MM.1S (cell line): ENCODE measurements around the gene NAALADL1.

Source experiments
- EZH2 ChIP-seq: fragments of 300-600 bp; sonication (generic); optimal IDR thresholded peaks from 2 replicates; pipeline ENCODE3; 2017; ENCODE audit warnings: low read depth, mild to moderate bottlenecking, antibody characterized with exemption, low read length, mixed read lengths
- TF ChIP-seq, protein P1 (sequence below): fragments of 300-600 bp; sonication (generic); IDR thresholded peaks from 2 replicates; pipeline ENCODE4 v1.5.1; 2016; ENCODE audit warnings: antibody characterized with exemption, low read length, mixed read lengths

DNA sequence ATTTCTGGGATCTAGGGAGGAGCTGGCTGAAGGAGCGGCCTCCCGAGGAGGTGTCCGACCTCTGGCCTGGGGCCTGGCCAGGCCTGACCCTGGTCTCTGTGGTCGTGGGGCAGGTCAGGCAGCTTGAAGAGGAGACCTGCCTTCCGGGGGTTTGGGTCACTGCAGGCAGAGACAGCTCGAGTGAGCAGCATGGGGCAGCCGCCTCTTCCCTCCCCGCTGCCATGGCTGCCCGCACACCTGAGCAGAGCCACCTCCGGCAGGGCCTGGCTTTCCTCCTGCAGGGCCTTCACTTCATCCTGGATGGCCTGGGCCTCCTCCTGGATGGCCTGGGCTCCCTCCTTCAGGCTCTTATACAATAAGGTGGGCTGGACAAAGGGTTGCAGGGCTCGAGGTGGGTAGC is 8.0 kb upstream of the NAALADL1 start:
- TF ChIP-seq, protein P1, sequence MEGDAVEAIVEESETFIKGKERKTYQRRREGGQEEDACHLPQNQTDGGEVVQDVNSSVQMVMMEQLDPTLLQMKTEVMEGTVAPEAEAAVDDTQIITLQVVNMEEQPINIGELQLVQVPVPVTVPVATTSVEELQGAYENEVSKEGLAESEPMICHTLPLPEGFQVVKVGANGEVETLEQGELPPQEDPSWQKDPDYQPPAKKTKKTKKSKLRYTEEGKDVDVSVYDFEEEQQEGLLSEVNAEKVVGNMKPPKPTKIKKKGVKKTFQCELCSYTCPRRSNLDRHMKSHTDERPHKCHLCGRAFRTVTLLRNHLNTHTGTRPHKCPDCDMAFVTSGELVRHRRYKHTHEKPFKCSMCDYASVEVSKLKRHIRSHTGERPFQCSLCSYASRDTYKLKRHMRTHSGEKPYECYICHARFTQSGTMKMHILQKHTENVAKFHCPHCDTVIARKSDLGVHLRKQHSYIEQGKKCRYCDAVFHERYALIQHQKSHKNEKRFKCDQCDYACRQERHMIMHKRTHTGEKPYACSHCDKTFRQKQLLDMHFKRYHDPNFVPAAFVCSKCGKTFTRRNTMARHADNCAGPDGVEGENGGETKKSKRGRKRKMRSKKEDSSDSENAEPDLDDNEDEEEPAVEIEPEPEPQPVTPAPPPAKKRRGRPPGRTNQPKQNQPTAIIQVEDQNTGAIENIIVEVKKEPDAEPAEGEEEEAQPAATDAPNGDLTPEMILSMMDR: no peak
- no peak for TF ChIP-seq EZH2
